IPS DF 6.9 (cell line): ENCODE results near the gene BCAR3.

Experiments used
- DNase-seq: peaks from one replicate; pipeline ENCODE4 v3.0.0-alpha.2; 2013; ENCODE audit warnings: low read depth, low spot score
- H3K27ac ChIP-seq: one replicate; pipeline ENCODE4 v1.5.1; 2013; ENCODE audit warnings: low read length, control low read depth
- H3K27me3 ChIP-seq: 2 replicates; pipeline ENCODE4 v1.6.1; 2013; ENCODE audit warnings: mild to moderate bottlenecking, low read length; ENCODE audit not compliant: control insufficient read depth, insufficient read depth
- H3K36me3 ChIP-seq: 2 replicates; pipeline ENCODE4 v1.6.1; 2013; ENCODE audit warnings: low read length; ENCODE audit not compliant: control insufficient read depth, insufficient read depth
- H3K4me1 ChIP-seq: 2 replicates; pipeline ENCODE4 v1.6.1; 2013; ENCODE audit warnings: low read length; ENCODE audit not compliant: control insufficient read depth, insufficient read depth
- H3K4me3 ChIP-seq: 2 replicates; pipeline ENCODE4 v1.5.1; 2013; ENCODE audit warnings: mild to moderate bottlenecking, low read length
- H3K9me3 ChIP-seq: 2 replicates; pipeline ENCODE4 v1.6.1; 2013; ENCODE audit warnings: low read length, inconsistent platforms; ENCODE audit not compliant: control insufficient read depth, insufficient read depth
- WGBS: extraction: QIAGEN DNeasy Blood & Tissue Kit; methylation state at CpG from one replicate; pipeline ENCODE4 v1.1.7; 2013; ENCODE audit warnings: mixed read lengths, missing lambda C conversion rate; ENCODE audit not compliant: insufficient read length, insufficient coverage; 5-methylcytosine and 5-hydroxymethylcytosine counted together

Gene BCAR3

GRCh38 chr1:93616221-93616995 lies 65.2 kb downstream of the BCAR3 start:
- WGBS, result no CpG with 5 or more reads among the region's 8 CpGs
- Histone ChIP-seq H3K9me3 (no peaks in the 10 kb centered on the region), H3K27me3 (no peaks in the 10 kb centered on the region), H3K4me3 (no peak overlapping the region), H3K36me3 (no peaks in the 10 kb centered on the region), H3K4me1 (peaks cover 16% of the 10 kb centered on the region; the same call in 1 of the 2 replicates), H3K27ac (no peak overlapping the region)
- no peak for DNase-seq

- WGBS, result no CpG with 5 or more reads among the region's 10 CpGs
- Histone ChIP-seq H3K36me3 (no peaks in the 10 kb centered on the region), H3K27me3 (no peaks in the 10 kb centered on the region), H3K4me1 (peaks cover 16% of the 10 kb centered on the region; the same call in 1 of the 2 replicates), H3K4me3 (no peak overlapping the region), H3K27ac (no peak overlapping the region), H3K9me3 (no peaks in the 10 kb centered on the region)
- DNase-seq, result no peak
Measured at GRCh38 chr1:93615582-93616150, 66.0 kb downstream of the BCAR3 start.

GRCh38 chr1:93614986-93615581 lies 66.6 kb downstream of the BCAR3 start:
- Histone ChIP-seq H3K4me1 (peaks cover 16% of the 10 kb centered on the region; the same call in 1 of the 2 replicates), H3K36me3 (no peaks in the 10 kb centered on the region), H3K4me3 (no peak overlapping the region), H3K27ac (no peak overlapping the region), H3K9me3 (no peaks in the 10 kb centered on the region), H3K27me3 (no peaks in the 10 kb centered on the region)
- DNase-seq, result no peak
- WGBS, result no CpG with 5 or more reads among the region's 14 CpGs

- H3K27ac ChIP-seq, result no peak overlapping the region
- H3K4me1 ChIP-seq, result peaks cover 16% of the 10 kb centered on the region; the same call in 1 of the 2 replicates
- DNase-seq, result no peak
- H3K9me3 ChIP-seq, result no peaks in the 10 kb centered on the region
- no peak overlapping the region for H3K4me3 ChIP-seq
- WGBS, result 100% methylated on average over 4 of the region's 7 CpGs
- no peaks in the 10 kb centered on the region for H3K27me3 ChIP-seq
- H3K36me3 ChIP-seq, result no peaks in the 10 kb centered on the region
Measured at GRCh38 chr1:93614541-93614940, 67.1 kb downstream of the BCAR3 start.

GRCh38 chr1:93613898-93614297 lies 67.7 kb downstream of the BCAR3 start:
- no CpG with 5 or more reads among the region's 11 CpGs for WGBS

GRCh38 chr1:93612510-93612909 lies 69.1 kb downstream of the BCAR3 start:
- Histone ChIP-seq H3K9me3 (no peaks in the 10 kb centered on the region), H3K4me1 (peaks cover 10% of the 10 kb centered on the region; the same call in 1 of the 2 replicates), H3K27me3 (no peaks in the 10 kb centered on the region), H3K4me3 (no peak overlapping the region), H3K27ac (no peak overlapping the region), H3K36me3 (no peaks in the 10 kb centered on the region)
- no CpG with 5 or more reads among the region's 3 CpGs for WGBS
- no peak for DNase-seq

More at GRCh38 chr1:93613898-93614297, 67.7 kb downstream of the BCAR3 start:
- H3K4me1 ChIP-seq, result peaks cover 16% of the 10 kb centered on the region; the same call in 1 of the 2 replicates
- H3K27ac ChIP-seq, result no peak overlapping the region
- H3K9me3 ChIP-seq, result no peaks in the 10 kb centered on the region
- no peak overlapping the region for H3K4me3 ChIP-seq
- no peaks in the 10 kb centered on the region for H3K27me3 ChIP-seq
- no peaks in the 10 kb centered on the region for H3K36me3 ChIP-seq
- DNase-seq, result no peak

GRCh38 chr1:93611668-93612067 lies 70.0 kb downstream of the BCAR3 start:
- WGBS, result no CpG with 5 or more reads among the region's 5 CpGs
- no peak for DNase-seq
- H3K36me3 ChIP-seq, result no peaks in the 10 kb centered on the region
- no peak overlapping the region for H3K4me3 ChIP-seq
- H3K4me1 ChIP-seq, result peaks cover 6% of the 10 kb centered on the region; the same call in 1 of the 2 replicates
- H3K27me3 ChIP-seq, result no peaks in the 10 kb centered on the region
- H3K9me3 ChIP-seq, result no peaks in the 10 kb centered on the region
- no peak overlapping the region for H3K27ac ChIP-seq

- H3K4me1 ChIP-seq, result 0 out of 2 replicates have a peak, but pooled peaks cover 1% of the 10 kb centered on the region
- no peaks in the 10 kb centered on the region for H3K36me3 ChIP-seq
- no peak overlapping the region for H3K27ac ChIP-seq
- no peaks in the 10 kb centered on the region for H3K27me3 ChIP-seq
- no peak overlapping the region for H3K4me3 ChIP-seq
- H3K9me3 ChIP-seq, result no peaks in the 10 kb centered on the region
- WGBS, result no CpG with 5 or more reads among the region's 8 CpGs
- no peak for DNase-seq
Measured at GRCh38 chr1:93609536-93609935, 72.1 kb downstream of the BCAR3 start.

GRCh38 chr1:93608187-93609109 lies 73.2 kb downstream of the BCAR3 start:
- no peaks in the 10 kb centered on the region for H3K36me3 ChIP-seq
- DNase-seq, result no peak
- no peaks in the 10 kb centered on the region for H3K9me3 ChIP-seq
- H3K27me3 ChIP-seq, result no peaks in the 10 kb centered on the region
- H3K4me1 ChIP-seq, result no peaks in the 10 kb centered on the region
- WGBS, result no CpG with 5 or more reads among the region's 15 CpGs
- H3K4me3 ChIP-seq, result no peak overlapping the region
- no peak overlapping the region for H3K27ac ChIP-seq

GRCh38 chr1:93607814-93608186 lies 73.8 kb downstream of the BCAR3 start:
- no CpG with 5 or more reads among the region's 5 CpGs for WGBS
- Histone ChIP-seq H3K27ac (no peak overlapping the region), H3K36me3 (no peaks in the 10 kb centered on the region), H3K4me1 (no peaks in the 10 kb centered on the region), H3K27me3 (no peaks in the 10 kb centered on the region), H3K9me3 (no peaks in the 10 kb centered on the region), H3K4me3 (no peak overlapping the region)
- DNase-seq, result no peak
